ENCODE data around the gene LGALS14.

DNA sequence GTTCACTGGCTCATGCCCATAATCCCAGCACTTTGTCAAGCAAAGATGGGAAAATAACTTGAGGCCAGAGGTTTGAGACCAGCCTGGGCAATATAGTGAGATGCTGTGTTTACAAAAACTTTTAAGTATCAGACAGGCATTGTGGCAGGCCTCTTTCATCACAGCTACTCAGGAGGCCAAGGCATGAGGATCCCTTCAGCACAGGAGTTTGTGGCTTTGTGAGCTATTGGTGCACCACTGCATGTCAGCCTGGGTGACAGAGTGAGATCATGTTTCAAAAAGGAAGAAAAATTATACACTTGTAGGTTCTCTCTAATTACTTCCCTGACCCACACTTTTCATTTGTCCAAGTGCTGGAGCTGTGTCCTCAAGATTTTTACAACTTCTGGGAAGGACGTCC is 11.5 kb upstream of the LGALS14 start:
- TF ChIP-seq, protein P1, sequence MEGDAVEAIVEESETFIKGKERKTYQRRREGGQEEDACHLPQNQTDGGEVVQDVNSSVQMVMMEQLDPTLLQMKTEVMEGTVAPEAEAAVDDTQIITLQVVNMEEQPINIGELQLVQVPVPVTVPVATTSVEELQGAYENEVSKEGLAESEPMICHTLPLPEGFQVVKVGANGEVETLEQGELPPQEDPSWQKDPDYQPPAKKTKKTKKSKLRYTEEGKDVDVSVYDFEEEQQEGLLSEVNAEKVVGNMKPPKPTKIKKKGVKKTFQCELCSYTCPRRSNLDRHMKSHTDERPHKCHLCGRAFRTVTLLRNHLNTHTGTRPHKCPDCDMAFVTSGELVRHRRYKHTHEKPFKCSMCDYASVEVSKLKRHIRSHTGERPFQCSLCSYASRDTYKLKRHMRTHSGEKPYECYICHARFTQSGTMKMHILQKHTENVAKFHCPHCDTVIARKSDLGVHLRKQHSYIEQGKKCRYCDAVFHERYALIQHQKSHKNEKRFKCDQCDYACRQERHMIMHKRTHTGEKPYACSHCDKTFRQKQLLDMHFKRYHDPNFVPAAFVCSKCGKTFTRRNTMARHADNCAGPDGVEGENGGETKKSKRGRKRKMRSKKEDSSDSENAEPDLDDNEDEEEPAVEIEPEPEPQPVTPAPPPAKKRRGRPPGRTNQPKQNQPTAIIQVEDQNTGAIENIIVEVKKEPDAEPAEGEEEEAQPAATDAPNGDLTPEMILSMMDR (conservative IDR thresholded peaks at IDR 0.05; ENCODE audit: low read length): no peak
- TF ChIP-seq EZH2phosphoT487 (IDR thresholded peaks at IDR 0.05; ENCODE audit: borderline replicate concordance, low read depth, low read length): no peak

All from OCI-LY7 (cell line).